Type B pancreatic cell (in vitro differentiated cells): ENCODE results near the gene SSBP3. TPM values are rescaled to one million over a fixed set of nuclear protein-coding genes. Genes with fewer than 3 reads are reported as not detected.

ENCODE experiments used
- DNase-seq: peaks from one replicate; pipeline ENCODE4 v3.0.0; 2021; ENCODE audit warnings: mixed read lengths; ENCODE audit not compliant: unreplicated experiment; ENCODE audit errors: extremely low spot score
- H3K27ac Mint-ChIP-seq: 2 replicates; pipeline ENCODE4 v1.8.0; 2021; ENCODE audit warnings: mild to moderate bottlenecking, mixed read lengths
- H3K27me3 Mint-ChIP-seq: 2 replicates; pipeline ENCODE4 v1.8.0; 2021; ENCODE audit warnings: mixed read lengths
- H3K36me3 Mint-ChIP-seq: 2 replicates; pipeline ENCODE4 v1.8.0; 2021; ENCODE audit warnings: mixed read lengths
- H3K4me1 Mint-ChIP-seq: one replicate; pipeline ENCODE4 v1.8.0; 2021; ENCODE audit warnings: mixed read lengths; ENCODE audit not compliant: unreplicated experiment
- H3K4me3 Mint-ChIP-seq: 2 replicates; pipeline ENCODE4 v1.8.0; 2021; ENCODE audit warnings: mild to moderate bottlenecking, mixed read lengths
- H3K9me3 Mint-ChIP-seq: 2 replicates; pipeline ENCODE4 v1.8.0; 2021; ENCODE audit warnings: mixed read lengths
- total RNA-seq: library from RNA; stranded (reverse); gene quantifications from 2 replicates; pipeline ENCODE4 v1.2.1, GENCODE V29; 2021; ENCODE audit warnings: low replicate concordance
- TF ChIP-seq, protein P1 (sequence below): fragments of 200-600 bp; sonication (generic); conservative IDR thresholded peaks from 2 replicates; pipeline ENCODE4 v1.5.0; 2021; ENCODE audit warnings: antibody characterized with exemption, mild to moderate bottlenecking

The SSBP3 gene
- total RNA-seq, 1 donor from 2014 or later = 129 TPM

DNA sequence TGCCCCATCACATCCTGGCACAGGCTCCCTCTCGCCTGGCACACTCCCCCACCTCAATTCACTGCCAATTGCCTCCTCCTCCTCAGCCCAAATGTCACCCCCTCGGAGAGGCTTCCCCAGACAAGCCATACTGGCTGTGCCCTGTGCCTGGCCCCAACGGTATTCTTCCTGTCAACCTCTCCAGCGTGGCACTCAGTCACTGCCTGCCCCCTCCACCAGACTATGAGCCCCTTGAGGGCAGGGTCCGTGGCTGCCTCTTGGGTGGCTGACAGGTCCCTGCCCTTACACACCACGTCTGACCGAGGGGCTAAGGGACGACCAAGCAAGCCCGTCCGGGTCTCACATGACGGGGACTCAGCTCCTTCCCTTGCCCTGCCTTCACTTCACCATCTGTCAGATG lies 131.3 kb downstream of the SSBP3 start:
- Mint-ChIP-seq H3K4me3 (peak overlapping the region; percentile 48), H3K27ac (peak overlapping the region; percentile 64), H3K36me3 (peaks cover 6% of the 10 kb centered on the region), H3K9me3 (no peaks in the 10 kb centered on the region), H3K27me3 (no peaks in the 10 kb centered on the region), H3K4me1 (peaks cover 41% of the 10 kb centered on the region)
- TF ChIP-seq, protein P1, sequence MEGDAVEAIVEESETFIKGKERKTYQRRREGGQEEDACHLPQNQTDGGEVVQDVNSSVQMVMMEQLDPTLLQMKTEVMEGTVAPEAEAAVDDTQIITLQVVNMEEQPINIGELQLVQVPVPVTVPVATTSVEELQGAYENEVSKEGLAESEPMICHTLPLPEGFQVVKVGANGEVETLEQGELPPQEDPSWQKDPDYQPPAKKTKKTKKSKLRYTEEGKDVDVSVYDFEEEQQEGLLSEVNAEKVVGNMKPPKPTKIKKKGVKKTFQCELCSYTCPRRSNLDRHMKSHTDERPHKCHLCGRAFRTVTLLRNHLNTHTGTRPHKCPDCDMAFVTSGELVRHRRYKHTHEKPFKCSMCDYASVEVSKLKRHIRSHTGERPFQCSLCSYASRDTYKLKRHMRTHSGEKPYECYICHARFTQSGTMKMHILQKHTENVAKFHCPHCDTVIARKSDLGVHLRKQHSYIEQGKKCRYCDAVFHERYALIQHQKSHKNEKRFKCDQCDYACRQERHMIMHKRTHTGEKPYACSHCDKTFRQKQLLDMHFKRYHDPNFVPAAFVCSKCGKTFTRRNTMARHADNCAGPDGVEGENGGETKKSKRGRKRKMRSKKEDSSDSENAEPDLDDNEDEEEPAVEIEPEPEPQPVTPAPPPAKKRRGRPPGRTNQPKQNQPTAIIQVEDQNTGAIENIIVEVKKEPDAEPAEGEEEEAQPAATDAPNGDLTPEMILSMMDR = no peak
- no peak for DNase-seq

DNA sequence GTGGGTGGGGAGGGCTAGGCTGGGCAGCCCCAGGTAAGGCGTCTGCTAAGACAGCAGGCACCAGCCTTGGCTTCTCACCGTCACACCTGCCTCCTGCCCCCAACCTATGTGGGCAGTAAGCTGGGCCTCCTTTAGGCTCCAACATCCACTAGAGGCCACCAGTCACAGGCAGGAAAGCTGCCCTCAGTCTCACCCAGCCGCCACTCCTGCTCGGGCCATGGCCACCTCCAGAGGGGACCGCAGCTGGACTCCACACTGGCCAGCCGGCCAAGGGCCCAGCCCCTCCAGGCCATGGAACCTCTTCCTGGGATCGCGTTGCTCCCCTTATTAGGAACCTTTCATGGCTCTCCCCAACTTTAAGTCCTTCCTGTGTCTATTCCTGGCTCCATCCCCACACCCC lies 131.7 kb downstream of the SSBP3 start:
- no peak for DNase-seq
- H3K4me1 Mint-ChIP-seq = peaks cover 43% of the 10 kb centered on the region
- TF ChIP-seq, protein P1 = no peak
- H3K9me3 Mint-ChIP-seq = no peaks in the 10 kb centered on the region
- peaks cover 5% of the 10 kb centered on the region for H3K36me3 Mint-ChIP-seq
- no peaks in the 10 kb centered on the region for H3K27me3 Mint-ChIP-seq
- H3K4me3 Mint-ChIP-seq = no peak overlapping the region
- H3K27ac Mint-ChIP-seq = peak overlapping the region; percentile 64

DNA sequence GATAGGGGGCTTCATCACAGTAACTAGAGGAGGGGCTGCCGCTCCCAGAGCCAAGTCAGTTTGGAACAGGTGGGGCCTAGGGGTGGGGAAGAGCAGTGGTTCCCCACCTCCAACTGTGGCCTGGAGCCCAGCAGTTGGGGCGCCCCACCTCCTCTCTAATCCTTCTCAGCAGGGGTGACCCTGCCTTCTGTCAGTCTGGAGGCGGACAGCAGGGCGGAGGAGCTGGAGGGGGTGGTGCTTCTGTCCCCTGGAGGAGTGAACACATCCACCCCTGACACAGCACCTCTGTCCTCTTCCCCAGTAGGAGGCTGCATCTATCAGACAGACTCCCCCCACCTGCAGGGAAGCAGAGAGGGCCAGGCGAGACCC lies 132.4 kb downstream of the SSBP3 start:
- peaks cover 5% of the 10 kb centered on the region for H3K36me3 Mint-ChIP-seq
- no peaks in the 10 kb centered on the region for H3K9me3 Mint-ChIP-seq
- DNase-seq = no peak

DNA sequence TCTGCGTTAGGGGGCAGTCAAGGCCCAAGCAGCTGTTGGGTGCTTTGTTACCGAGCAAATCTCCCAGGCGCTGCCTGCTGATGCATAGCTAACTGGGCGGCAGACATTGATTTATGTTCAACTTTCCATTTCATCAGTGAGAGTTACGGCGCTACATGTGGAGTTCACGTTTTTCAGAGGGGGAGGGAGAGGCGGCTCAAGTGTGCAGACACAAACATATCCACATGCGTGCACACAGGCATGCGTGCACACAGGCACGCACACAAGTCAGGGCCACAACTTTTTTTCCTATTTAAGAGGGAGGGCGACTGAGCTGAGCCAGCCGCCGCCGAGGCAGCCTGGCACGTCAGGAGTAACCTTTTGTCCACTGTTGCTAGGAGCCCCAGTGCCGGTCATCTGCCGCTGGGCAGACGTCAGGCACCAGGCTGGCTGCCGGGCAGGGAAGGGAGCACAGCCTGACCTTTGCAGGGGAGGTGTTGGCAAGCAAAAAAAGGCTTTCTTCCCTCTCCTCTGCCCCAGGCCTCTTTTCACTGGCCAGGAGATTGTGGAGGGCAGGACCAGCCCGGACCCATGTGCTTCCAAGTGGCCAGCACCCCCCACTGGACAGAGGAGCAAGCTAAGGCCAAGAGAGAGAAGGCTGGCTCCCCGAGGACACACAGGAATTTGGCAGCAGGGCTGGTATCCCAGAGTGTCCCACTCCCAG lies 133.0 kb downstream of the SSBP3 start:
- Mint-ChIP-seq H3K4me3 (peak overlapping the region; percentile 78), H3K36me3 (peaks cover 5% of the 10 kb centered on the region), H3K27me3 (no peaks in the 10 kb centered on the region), H3K9me3 (no peaks in the 10 kb centered on the region), H3K4me1 (peaks cover 54% of the 10 kb centered on the region), H3K27ac (peak overlapping the region; percentile 91)
- peak; percentile 76 for DNase-seq
- TF ChIP-seq, protein P1 = peak; percentile 73

More for the DNA sequence above, 132.4 kb downstream of the SSBP3 start:
- TF ChIP-seq, protein P1 = no peak
- no peaks in the 10 kb centered on the region for H3K27me3 Mint-ChIP-seq
- no peak overlapping the region for H3K4me3 Mint-ChIP-seq
- H3K4me1 Mint-ChIP-seq = peaks cover 50% of the 10 kb centered on the region
- peak overlapping the region; percentile 91 for H3K27ac Mint-ChIP-seq

DNA sequence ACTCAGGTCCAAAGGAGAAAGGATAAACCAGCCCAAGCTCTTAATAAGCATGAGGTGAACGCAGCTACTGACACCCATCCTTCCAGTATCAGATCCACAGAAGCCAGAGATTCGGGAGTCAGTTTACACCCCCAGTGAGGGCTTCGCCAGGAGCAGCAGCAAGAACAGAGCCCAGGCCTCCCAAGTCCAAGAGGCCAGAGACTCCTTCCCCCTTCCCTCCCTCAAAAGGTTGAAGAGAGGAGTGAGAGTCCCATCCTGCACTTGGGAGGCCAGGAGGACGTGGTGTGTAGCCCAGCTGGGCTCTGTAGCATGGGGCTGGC lies 133.5 kb downstream of the SSBP3 start:
- no peaks in the 10 kb centered on the region for H3K9me3 Mint-ChIP-seq
- H3K27ac Mint-ChIP-seq = peak overlapping the region; percentile 91
- H3K4me1 Mint-ChIP-seq = peaks cover 57% of the 10 kb centered on the region
- TF ChIP-seq, protein P1 = no peak
- peak overlapping the region; percentile 78 for H3K4me3 Mint-ChIP-seq
- H3K36me3 Mint-ChIP-seq = peaks cover 5% of the 10 kb centered on the region
- no peaks in the 10 kb centered on the region for H3K27me3 Mint-ChIP-seq
- DNase-seq = no peak
